GM12875 (cell line): ENCODE results near the gene COPZ2.

Experiments
- H3K4me3 ChIP-seq: one replicate; pipeline ENCODE4 v1.5.1; 2011; ENCODE audit warnings: low read depth, low read length, control low read depth
- CTCF ChIP-seq: IDR thresholded peaks from 2 replicates; pipeline ENCODE4 v1.5.1; 2011; ENCODE audit warnings: low read depth, mild to moderate bottlenecking, control low read depth, inconsistent platforms, low read length, moderate library complexity, borderline replicate concordance; ENCODE audit not compliant: insufficient read depth

COPZ2 gene

DNA sequence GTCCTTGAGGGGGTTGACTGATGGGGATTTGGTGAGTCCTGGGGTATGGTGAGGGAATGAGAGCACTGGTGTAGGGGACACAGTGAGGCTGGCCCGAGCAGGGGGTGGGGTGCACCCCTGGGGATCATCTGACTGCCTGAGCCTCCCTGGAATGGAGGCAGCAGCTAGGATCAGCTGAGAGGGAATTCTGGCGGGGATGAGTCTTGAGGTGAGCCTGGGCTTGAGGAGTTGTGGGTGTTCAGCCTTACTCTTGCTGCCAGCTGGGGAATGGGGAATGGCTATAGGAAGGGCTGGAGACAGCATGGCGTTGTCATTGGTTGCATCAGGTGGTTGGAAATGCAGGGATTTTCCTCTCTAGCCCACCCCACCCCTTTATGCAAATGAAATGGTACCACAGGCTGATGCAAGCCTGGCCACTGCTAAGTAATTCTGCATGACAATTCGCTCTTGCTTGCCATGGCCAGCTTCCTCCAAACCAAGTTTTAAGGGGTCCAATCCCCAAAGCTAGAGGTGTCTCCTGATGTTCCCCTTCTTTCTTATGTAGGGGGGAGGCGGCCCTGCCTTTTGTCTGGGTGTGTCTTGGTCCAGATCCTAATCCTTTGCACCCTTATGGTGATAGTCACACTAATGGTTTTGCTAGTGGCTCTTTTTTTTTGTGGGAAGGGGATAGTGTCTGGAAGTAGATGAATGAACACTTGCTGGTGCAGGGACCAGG is 18.1 kb upstream of the COPZ2 start:
- H3K4me3 ChIP-seq, result no peak overlapping the region
- TF ChIP-seq CTCF, result no peak

DNA sequence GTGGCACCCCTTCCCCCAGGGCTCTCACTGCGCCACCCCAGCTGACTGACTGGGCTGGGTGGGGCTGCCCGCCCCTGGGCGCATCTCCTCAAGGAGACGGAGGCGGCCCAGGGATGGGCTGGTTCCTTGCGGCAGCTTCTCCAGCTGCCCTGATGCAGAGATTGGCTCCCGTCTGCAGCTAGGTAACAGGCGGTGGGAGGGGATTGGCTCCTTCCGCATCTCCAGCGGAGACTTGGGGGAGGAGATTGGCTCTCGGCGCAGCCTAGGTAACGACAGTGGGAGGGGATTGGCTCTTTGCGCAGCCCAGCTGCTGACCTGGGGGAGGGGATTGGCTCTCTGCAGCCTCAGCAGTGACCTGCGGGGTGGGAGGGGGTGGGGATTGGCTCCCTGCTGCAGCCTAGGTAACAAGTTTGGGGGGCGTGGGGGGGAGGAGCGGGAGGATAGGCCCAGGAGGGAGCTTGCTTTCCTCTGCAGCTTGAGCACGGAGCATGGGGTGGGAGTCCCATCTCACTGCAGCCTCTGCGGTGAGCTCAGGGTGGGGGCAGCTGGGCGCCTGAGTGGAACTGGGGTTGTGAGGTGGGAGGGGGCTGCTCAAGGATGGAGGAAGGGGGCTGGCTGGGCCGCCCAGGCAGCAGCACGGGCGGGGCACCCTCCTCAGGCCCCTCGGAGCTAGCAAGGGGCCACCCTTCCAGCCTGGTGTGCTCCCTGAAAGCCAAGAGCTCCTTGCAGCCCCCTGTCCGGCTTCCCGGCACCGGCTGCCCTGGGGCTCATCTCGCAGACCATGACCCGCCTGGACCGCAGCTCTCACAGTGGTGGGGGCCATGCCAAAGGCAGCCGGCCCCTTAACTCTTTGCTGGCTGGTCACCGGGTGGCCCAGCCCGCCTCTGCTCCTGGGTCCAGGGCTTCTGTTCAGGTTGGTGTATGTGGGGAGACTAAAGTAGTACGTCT is 16.9 kb upstream of the COPZ2 start:
- H3K4me3 ChIP-seq, result no peak overlapping the region
- no peak for TF ChIP-seq CTCF

- H3K4me3 ChIP-seq, result no peak overlapping the region
- TF ChIP-seq CTCF, result no peak
These were observed 16.2 kb upstream of the COPZ2 start for GRCh38 chr17:48053758-48054237.

- H3K4me3 ChIP-seq, result no peak overlapping the region
- no peak for TF ChIP-seq CTCF
These were observed 15.6 kb upstream of the COPZ2 start for GRCh38 chr17:48052956-48053757.

- H3K4me3 ChIP-seq, result no peak overlapping the region
These were observed 14.3 kb upstream of the COPZ2 start for GRCh38 chr17:48051706-48052486.

More at GRCh38 chr17:48051706-48052486, 14.3 kb upstream of the COPZ2 start:
- TF ChIP-seq CTCF, result no peak
